B cell (primary cell): ENCODE measurements around the gene EIF2AK2. TPM values are rescaled to one million over a fixed set of nuclear protein-coding genes. Genes with fewer than 3 reads are reported as not detected.

Source experiments
- ATAC-seq: fragments of 200-7000 bp; cut with Tn5 transposase; one replicate; pipeline ENCODE4 v1.10.0; 2021; ENCODE audit warnings: low read depth, mild to moderate bottlenecking, moderate number of reproducible peaks, moderate library complexity
- CTCF ChIA-PET: fragments of 350-600 bp; sonication (Branson Sonifier 250); formaldehyde crosslinking; loops from one replicate; lab custom pipeline; 2021; ENCODE audit warnings: antibody characterized with exemption, inconsistent platforms; lab: Charles Lee
- POLR2A ChIA-PET: fragments of 350-600 bp; sonication (Branson Sonifier 250); formaldehyde crosslinking; loops from one replicate; lab custom pipeline; 2021; ENCODE audit warnings: antibody characterized with exemption; lab: Charles Lee
- DNase-seq: peaks from one replicate; pipeline ENCODE4 v3.0.0; 2013
- H2AFZ ChIP-seq: 2 replicates; pipeline ENCODE4 v1.6.1; 2012; ENCODE audit warnings: mild to moderate bottlenecking, low read depth, low read length; ENCODE audit not compliant: insufficient read depth, poor library complexity, severe bottlenecking
- H3K27ac ChIP-seq, 2 donors: 1 replicate in 1 of 2; 2 replicates in 1 of 2; pipeline ENCODE4 v1.5.1; 2012 to 2013; ENCODE audit warnings: low read length in 2 of 2, mild to moderate bottlenecking in 2 of 2, moderate library complexity in 1 of 2
- H3K27me3 ChIP-seq, 4 experiments: fragments of 200-600 bp in 1 of 4; sonication (generic) in 1 of 4; replicated peaks in 1 of 4; 1 replicate in 2 of 4; 2 replicates in 2 of 4; pipeline versions ENCODE4 v1.6.1 to v1.7.0; 2013 to 2016; ENCODE audit warnings: low read length in 3 of 4, mild to moderate bottlenecking in 2 of 4, mixed read lengths in 1 of 4, moderate library complexity in 1 of 4; ENCODE audit not compliant: insufficient read depth in 4 of 4, control insufficient read depth in 3 of 4; ENCODE audit errors: control extremely low read depth in 1 of 4
- H3K36me3 ChIP-seq, 2 experiments: replicated peaks in 1 of 2; 1 replicate in 1 of 2; 2 replicates in 1 of 2; pipeline versions ENCODE4 v1.6.1 to v1.7.1; 2013; ENCODE audit warnings: low read length in 1 of 2; ENCODE audit not compliant: insufficient read depth in 2 of 2, control insufficient read depth in 1 of 2; ENCODE audit errors: control extremely low read depth in 1 of 2, extremely low read depth in 1 of 2
- H3K4me1 ChIP-seq, 2 donors: fragments of 200-600 bp in 1 of 2; sonication (generic) in 1 of 2; 1 replicate in 1 of 2; 2 replicates in 1 of 2; pipeline versions ENCODE4 v1.5.1 to v1.6.1; 2013 to 2017; ENCODE audit warnings: low read length in 2 of 2; ENCODE audit not compliant: control insufficient read depth in 2 of 2, insufficient read depth in 2 of 2
- H3K4me2 ChIP-seq: replicated peaks from 2 replicates; pipeline ENCODE3; 2012; ENCODE audit warnings: mild to moderate bottlenecking, low read depth, low read length; ENCODE audit not compliant: poor library complexity, severe bottlenecking
- H3K4me3 ChIP-seq, 5 experiments: fragments of 200-600 bp in 1 of 5; sonication (generic) in 1 of 5; 1 replicate in 3 of 5; 2 replicates in 2 of 5; pipeline versions ENCODE4 v1.5.1 to v1.7.0; 2011 to 2016; ENCODE audit warnings: low read length in 4 of 5, mild to moderate bottlenecking in 4 of 5, low read depth in 2 of 5, control low read depth in 1 of 5, moderate library complexity in 1 of 5; ENCODE audit not compliant: insufficient read depth in 1 of 5; ENCODE audit errors: control extremely low read depth in 1 of 5, extremely low read depth in 1 of 5
- H3K79me2 ChIP-seq: fragments of 200-600 bp; sonication (generic); one replicate; pipeline ENCODE4 v1.6.0; 2016; ENCODE audit warnings: low read length; ENCODE audit not compliant: control insufficient read depth, insufficient read depth
- H3K9ac ChIP-seq: fragments of 200-600 bp; sonication (generic); 2 replicates; pipeline ENCODE4 v1.6.1; 2017; ENCODE audit warnings: mild to moderate bottlenecking, low read length, moderate library complexity
- H3K9me3 ChIP-seq, 3 donors: one replicate each; pipeline versions ENCODE4 v1.6.1 to v1.7.1; 2013; ENCODE audit warnings: low read length in 2 of 3; ENCODE audit not compliant: control insufficient read depth in 2 of 3, insufficient read depth in 1 of 3; ENCODE audit errors: control extremely low read depth in 1 of 3
- H4K20me1 ChIP-seq: 2 replicates; pipeline ENCODE4 v1.6.0; 2012; ENCODE audit warnings: mild to moderate bottlenecking, low read length; ENCODE audit not compliant: insufficient read depth, control insufficient read depth, poor library complexity, severe bottlenecking
- H3K27ac Mint-ChIP-seq: one replicate; pipeline ENCODE4 v1.8.0; 2021; ENCODE audit warnings: mixed read lengths
- H3K27me3 Mint-ChIP-seq: one replicate; pipeline ENCODE4 v1.8.0; 2021; ENCODE audit warnings: mixed read lengths
- H3K4me1 Mint-ChIP-seq: one replicate; pipeline ENCODE4 v1.8.0; 2021; ENCODE audit warnings: mixed read lengths
- H3K4me3 Mint-ChIP-seq: one replicate; pipeline ENCODE4 v1.8.0; 2021; ENCODE audit warnings: mixed read lengths
- H3K9me3 Mint-ChIP-seq: one replicate; pipeline ENCODE4 v1.8.0; 2022; ENCODE audit warnings: mixed read lengths; ENCODE audit not compliant: insufficient read depth
- CTCF ChIP-seq: fragments of 200-600 bp; IDR thresholded peaks from one replicate; pipeline ENCODE4 v1.8.0; 2022; ENCODE audit warnings: antibody characterized with exemption, mild to moderate bottlenecking
- EZH2 ChIP-seq: IDR thresholded peaks from 2 replicates; pipeline ENCODE4 v1.6.1; 2012; ENCODE audit warnings: borderline replicate concordance, low read depth, mild to moderate bottlenecking, moderate library complexity, low read length; ENCODE audit not compliant: insufficient read depth, poor library complexity, severe bottlenecking
- WGBS: methylation state at CpG from one replicate; pipeline ENCODE4 v1.1.5; 2013; ENCODE audit warnings: missing lambda C conversion rate; ENCODE audit not compliant: insufficient coverage; 5-methylcytosine and 5-hydroxymethylcytosine counted together
- intact Hi-C: fragments of 100-400 bp; cut with micrococcal nuclease; formaldehyde crosslinking; loops from one replicate; pipeline ENCODE4 v1.10.0; 2022
- polyA plus RNA-seq: library from polyadenylated mRNA; depleted of rRNA; stranded (reverse); fragments of >200 nt; gene quantifications from 2 replicates; pipeline ENCODE4 v1.2.3, GENCODE V29; 2012
- total RNA-seq, 2 donors: library from RNA; stranded (reverse); fragments of 120-200 nt in 1 of 2; gene quantifications; 1 replicate in 1 of 2; 2 replicates in 1 of 2; pipeline versions ENCODE4 v1.2.3 to v1.2.4, GENCODE V29; 2013 to 2022

Gene EIF2AK2
- total and polyA plus RNA-seq, 2 donors (not counting 1 experiment from before 2014, with no cell fraction given): 6.5 to 36.9 TPM

GRCh38 chr2:37096568-37096967 is 60.2 kb downstream of the EIF2AK2 start:
- no peak overlapping the region for H3K4me2 ChIP-seq
- no peaks in the 10 kb centered on the region for H3K27me3 Mint-ChIP-seq
- no peak for TF ChIP-seq CTCF
- no peak for TF ChIP-seq EZH2
- ChIA-PET CTCF (no interaction called here), POLR2A (no interaction called here)
- WGBS: no CpG with 5 or more reads among the region's 1 CpG
- peak overlapping the region in 1 of 2 donors; percentile 40 for H3K27ac ChIP-seq
- H3K9me3 Mint-ChIP-seq: no peaks in the 10 kb centered on the region
- no peaks in the 10 kb centered on the region for H3K27me3 ChIP-seq
- H3K4me1 ChIP-seq: peaks cover 10 to 16% of the 10 kb centered on the region in 2 donors
- no peak overlapping the region for H3K4me3 Mint-ChIP-seq
- intact Hi-C loops: no loop called here
- peaks cover 11 to 76% of the 10 kb centered on the region in 2 experiments for H3K36me3 ChIP-seq
- peaks cover 14% of the 10 kb centered on the region for H3K79me2 ChIP-seq
- H3K27ac Mint-ChIP-seq: peak overlapping the region; percentile 27
- DNase-seq: no peak
- no peak for ATAC-seq
- H3K9ac ChIP-seq: no peak overlapping the region
- peaks cover 21% of the 10 kb centered on the region for H3K4me1 Mint-ChIP-seq
- no peaks in the 10 kb centered on the region for H3K9me3 ChIP-seq
- H4K20me1 ChIP-seq: no peaks in the 10 kb centered on the region
- no peak overlapping the region for H2AFZ ChIP-seq
- H3K4me3 ChIP-seq: no peak overlapping the region

DNA sequence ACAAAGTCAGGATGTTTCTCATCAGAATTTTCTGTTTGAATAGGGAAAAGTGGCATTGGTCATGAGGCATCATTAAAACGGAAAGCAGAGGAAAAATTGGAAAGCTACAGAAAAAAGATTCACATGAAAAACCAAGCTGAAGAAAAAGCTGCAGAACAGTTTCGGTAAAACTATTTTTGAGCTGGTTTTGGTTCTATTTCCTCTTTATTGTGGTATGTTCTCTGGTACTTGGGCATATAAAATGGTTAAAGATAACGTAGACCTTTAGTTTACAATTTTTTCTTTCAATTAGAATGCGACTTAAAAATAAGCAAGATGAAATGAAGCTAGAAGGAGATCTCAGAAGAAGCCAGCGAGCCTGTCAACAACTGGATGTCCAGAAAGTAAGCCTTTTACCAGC is 64.9 kb downstream of the EIF2AK2 start:
- Histone ChIP-seq H4K20me1 (no peaks in the 10 kb centered on the region), H3K9ac (peak overlapping the region; percentile 64), H3K79me2 (peaks cover 22% of the 10 kb centered on the region), H3K36me3 (peaks cover 21 to 49% of the 10 kb centered on the region in 2 experiments), H3K9me3 (no peaks in the 10 kb centered on the region), H3K4me1 (peaks cover 45 to 60% of the 10 kb centered on the region in 2 donors), H3K4me2 (peak overlapping the region; percentile 76), H3K4me3 (peak overlapping the region in 4 of 5 experiments; percentile 18 to 61 (median 40)), H3K27ac (peak overlapping the region; percentile 53 to 71), H3K27me3 (no peaks in the 10 kb centered on the region), H2AFZ (peak overlapping the region; percentile 54)
- DNase-seq (peak; percentile 60), ATAC-seq (no peak)
- Mint-ChIP-seq H3K4me1 (peaks cover 48% of the 10 kb centered on the region), H3K4me3 (peak overlapping the region; percentile 78), H3K9me3 (no peaks in the 10 kb centered on the region), H3K27me3 (no peaks in the 10 kb centered on the region), H3K27ac (peak overlapping the region; percentile 79)
- ChIA-PET CTCF (no interaction called here), POLR2A (no interaction called here)
- intact Hi-C loops: no loop called here
- no peak for TF ChIP-seq EZH2
- TF ChIP-seq CTCF: no peak
- no CpG with 5 or more reads among the region's 5 CpGs for WGBS
